NCI-H510A treated with DMSO at 0.1 percent for 48 hours (cell line): ENCODE measurements around the gene RAMACL.
A peak's percentile ranks its signal among the peaks of the same experiment; 100 is the strongest.
"Not testable (repeated sequence)": the region's sequence is repeated elsewhere in the genome, so short reads cannot be mapped to it uniquely, and the experiment has no call there.

Experiments
- DNase-seq: peaks from one replicate; lab custom pipeline; 2025; lab: John Stamatoyannopoulos, UW

RAMACL gene

GRCh38 chr6:166586424-166587156, at the start of gene RAMACL:
RAMACL (minus strand) TSS chr6:166586678; CDS start chr6:166586477, 201 bp downstream.
- DNase-seq = no peak

- DNase-seq = no peak
Observed at GRCh38 chr6:166635013-166635970, 48.8 kb upstream of the RAMACL start.

GRCh38 chr6:166634581-166634980, 48.1 kb upstream of the RAMACL start:
- DNase-seq = not testable (repeated sequence)

GRCh38 chr6:166633732-166634535, 47.5 kb upstream of the RAMACL start:
- no peak for DNase-seq

- no peak for DNase-seq
Observed at GRCh38 chr6:166632731-166633130, 46.3 kb upstream of the RAMACL start.

GRCh38 chr6:166630462-166630861, 44.0 kb upstream of the RAMACL start:
- DNase-seq = no peak

GRCh38 chr6:166629628-166630027, 43.1 kb upstream of the RAMACL start:
- DNase-seq = no peak

GRCh38 chr6:166627875-166628801, 41.7 kb upstream of the RAMACL start:
- peak; percentile 24 for DNase-seq

GRCh38 chr6:166627033-166627874, 40.8 kb upstream of the RAMACL start, which contains the start of gene RPS6KA2:
RPS6KA2 (minus strand) TSS chr6:166627251; CDS start chr6:166627019, 232 bp downstream.
- DNase-seq = peak; percentile 79

- peak; percentile 31 for DNase-seq
Observed at GRCh38 chr6:166626177-166627032, 39.9 kb upstream of the RAMACL start.

GRCh38 chr6:166625356-166625755, 38.9 kb upstream of the RAMACL start:
- DNase-seq = no peak

- no peak for DNase-seq
Observed at GRCh38 chr6:166624275-166624674, 37.8 kb upstream of the RAMACL start.

GRCh38 chr6:166623318-166623717, 36.8 kb upstream of the RAMACL start:
- DNase-seq = no peak

GRCh38 chr6:166621114-166621540, 34.6 kb upstream of the RAMACL start:
- no peak for DNase-seq

- no peak for DNase-seq
Observed at GRCh38 chr6:166620478-166621113, 34.1 kb upstream of the RAMACL start.

GRCh38 chr6:166619912-166620311, 33.4 kb upstream of the RAMACL start:
- no peak for DNase-seq

GRCh38 chr6:166618866-166619761, 32.6 kb upstream of the RAMACL start:
- no peak for DNase-seq
